GM21786 (cell line): Measurements from ENCODE around the gene PMEPA1.

Experiments used
- ATAC-seq: cut with Tn5 transposase; IDR thresholded peaks from one replicate; pipeline ENCODE4 v1.9.1; 2021; ENCODE audit not compliant: unreplicated experiment

Gene PMEPA1

DNA sequence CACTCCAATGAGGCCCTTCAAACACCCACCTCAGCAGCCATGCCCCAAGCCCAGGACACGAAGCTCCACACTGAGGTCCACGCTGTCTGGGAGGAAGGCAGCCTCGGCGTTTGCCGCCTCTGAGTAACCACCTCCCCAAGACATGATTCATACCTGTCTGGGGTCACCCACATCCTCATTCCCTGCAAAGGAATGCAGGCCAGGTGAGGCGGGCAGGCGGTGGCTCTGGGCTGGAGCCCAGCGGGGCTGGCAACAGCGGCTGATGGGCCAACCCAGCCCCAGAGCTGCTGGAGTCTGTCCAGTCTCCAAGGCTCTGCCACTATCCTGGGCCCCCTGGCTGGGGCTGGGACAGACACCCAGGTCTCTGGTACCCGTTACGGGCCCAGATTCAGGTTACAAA is 14.8 kb downstream of the PMEPA1 start:
- ATAC-seq: no peak

DNA sequence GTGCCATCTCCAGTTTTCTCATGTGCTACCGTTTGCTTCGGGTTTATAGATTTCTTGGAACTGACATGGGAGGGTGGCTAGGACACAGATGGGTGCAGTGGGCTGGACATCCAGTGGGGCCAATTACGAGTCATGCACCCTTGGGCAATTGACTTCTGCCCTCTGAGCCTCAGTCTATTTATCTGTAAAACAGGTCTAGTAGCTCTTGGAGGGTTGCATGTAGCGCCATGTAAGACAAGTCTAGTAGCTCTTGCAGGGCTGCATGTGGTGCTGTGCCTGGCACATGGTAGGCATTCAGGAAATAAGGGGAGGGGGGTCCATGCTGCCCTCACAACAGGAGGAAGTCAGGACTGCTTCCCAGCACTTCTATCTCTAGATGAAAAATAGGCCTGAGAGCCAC is 15.3 kb downstream of the PMEPA1 start:
- no peak for ATAC-seq

DNA sequence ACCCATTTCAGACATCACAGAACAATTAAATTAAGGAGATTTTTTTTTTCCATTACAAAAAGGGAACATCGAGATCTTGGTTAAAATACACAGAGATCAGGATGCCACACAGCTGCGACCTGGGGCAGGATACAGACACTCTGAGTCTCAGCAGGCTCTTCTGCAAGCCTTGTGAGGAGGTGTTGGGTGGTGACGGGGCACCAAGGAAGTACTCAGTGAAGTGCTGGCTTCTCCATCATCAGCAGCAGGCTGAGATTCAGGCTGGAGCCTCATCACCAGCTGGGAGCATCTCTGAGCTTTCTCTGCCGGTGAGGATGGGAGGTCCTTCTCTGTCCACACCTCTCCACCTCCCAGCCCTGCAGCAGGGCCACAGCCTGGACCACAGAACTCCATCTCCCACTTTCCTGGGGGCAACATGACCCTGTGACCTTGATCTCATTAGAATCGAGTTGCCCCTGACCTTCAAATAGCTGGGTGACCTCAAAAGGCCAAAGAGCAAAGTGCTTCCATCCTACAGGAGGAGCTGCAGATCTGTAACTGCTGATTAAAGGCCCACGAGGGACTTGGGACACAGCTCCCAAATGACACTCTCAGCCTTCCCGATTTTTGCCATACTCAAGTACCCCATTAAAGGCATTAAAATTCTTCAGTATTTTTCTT is 16.0 kb downstream of the PMEPA1 start:
- no peak for ATAC-seq

DNA sequence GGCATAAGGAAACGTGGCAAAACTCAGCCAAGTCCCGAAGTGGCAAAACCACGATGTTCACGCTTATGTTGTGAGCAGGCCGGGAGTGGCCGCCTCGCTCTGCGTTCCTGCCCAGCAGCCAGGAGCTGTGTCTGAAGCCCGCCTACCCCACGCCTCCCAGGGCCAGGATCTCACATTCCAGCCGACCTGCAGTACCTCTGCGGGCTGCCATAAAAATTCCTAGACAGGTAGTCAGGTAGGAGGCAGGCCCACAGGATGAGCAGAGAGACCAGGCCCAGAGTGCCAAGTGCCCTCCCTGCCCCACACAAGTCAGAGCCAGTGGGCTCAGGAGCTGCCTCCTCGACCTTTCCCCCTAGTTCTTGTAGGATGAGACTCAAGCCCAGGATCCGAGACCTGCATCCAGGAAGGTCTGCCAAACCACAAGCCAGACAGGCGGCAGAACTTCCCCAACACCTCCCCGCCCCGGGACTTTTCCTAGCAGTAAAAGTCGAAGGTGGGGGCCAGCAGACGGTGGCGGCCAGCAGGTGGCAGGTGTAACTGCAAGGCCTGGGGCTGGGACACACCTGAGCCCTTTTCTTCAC is 16.7 kb downstream of the PMEPA1 start:
- no peak for ATAC-seq

DNA sequence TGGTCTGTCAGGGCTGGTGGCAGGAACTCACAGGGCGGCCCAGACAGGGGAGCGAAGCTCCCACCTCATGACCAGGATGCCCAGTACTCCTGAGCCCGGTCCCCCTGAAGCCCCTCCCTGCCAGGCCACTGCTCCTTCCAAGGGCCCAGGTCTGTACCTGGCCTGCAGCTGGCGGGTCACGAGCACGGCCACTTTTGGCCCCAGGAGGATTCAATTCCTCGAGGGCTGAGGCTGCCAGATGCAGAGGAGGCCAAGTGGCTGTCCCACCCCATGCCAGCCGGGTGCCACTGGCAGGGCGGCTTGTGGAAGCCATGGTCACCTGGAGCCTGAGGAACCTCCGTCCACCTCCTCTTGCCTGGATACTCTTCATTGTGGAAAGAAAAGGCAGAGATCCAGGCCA is 17.4 kb downstream of the PMEPA1 start:
- no peak for ATAC-seq

DNA sequence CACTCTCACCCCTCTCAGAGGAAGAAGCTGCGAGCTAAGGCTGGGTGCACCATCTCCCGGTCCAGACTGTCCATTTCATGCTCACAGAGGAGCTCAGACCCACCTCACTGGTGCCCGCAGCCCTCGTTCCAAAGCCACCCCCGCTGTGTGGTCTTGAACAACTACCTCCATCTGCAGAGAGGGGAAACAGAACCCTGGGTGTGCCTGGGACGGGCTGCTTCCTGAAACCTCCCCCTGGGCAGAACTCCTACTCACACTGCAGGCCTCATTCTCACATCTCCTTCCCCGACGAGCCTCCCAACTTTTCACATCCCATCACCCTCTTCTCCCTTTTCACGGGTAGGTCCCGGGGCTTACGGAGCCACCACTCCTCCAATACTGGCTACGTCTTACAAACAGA is 18.1 kb downstream of the PMEPA1 start:
- ATAC-seq: no peak

DNA sequence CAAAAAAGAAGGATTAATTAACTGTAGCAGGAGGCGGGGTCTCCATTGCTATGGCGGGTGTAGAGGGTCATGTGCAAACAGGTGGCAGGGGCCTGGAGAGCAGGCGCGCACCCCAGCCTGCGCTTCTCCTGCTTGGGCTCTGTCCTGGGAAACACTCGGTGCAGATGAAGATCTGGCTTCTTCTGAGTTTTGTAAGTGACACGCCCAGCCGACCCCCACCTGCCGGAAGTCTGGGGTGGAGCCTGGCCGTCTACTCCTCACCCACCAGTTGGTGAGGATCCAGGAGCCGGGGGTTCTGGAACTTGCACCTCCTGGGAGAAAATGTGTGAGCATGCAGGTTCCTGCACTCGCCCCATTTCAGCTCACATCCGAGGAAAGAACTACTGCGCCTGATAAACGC is 19.3 kb downstream of the PMEPA1 start:
- no peak for ATAC-seq

DNA sequence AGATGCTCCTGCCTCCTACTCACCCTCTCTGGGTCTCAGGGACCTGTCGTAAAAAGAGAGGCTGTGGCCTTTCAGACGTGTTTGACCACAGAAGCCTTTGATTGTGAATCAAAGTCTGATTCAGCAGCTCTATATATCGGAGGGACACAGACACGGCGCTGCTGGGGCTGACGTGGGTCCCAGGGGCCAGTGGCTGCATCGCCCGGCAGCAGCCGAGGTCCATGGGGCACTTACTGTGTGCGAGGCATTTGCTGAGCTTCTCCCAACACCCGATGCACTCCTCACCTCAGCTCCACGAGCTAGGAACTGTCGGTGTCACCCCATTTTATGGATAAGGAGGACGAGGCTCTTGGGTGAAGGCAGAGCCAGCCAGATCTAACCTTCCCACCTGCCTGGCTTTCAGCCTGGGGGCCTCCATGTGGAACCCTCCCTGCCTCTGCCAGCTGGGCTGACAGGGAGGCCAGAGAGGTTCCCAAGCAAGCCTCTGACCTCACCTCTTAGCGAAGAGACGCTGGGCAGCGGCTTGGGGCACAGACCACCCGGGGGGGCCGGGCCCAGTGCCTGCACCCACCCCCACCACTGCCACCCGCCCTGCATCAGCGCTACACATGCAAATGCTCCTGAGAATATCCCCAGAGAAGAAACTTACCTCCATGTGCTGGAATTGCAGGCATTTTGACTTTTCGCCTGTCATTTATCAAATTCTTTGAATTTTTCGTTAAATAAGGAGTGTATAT is 19.9 kb downstream of the PMEPA1 start:
- no peak for ATAC-seq

DNA sequence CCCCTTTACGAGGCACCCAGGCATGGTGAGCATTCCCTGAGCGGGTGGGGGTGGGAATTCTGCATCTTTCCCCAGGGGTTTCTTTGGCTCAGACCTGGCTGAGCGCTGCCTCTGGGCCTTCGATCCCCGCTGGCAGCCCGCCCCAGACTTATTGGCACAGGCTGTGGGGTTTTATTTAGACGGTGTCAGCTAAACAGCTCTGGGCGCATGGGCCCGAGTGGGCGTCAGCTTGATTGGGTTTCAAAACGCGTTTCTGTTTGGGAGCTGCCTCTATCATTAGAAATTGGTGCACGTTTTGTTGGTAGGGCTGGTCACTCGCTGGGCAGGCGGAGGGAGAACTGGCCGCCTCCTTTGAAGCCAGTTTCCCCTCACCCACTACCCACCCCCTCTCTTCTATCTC is 21.0 kb downstream of the PMEPA1 start:
- ATAC-seq: no peak

DNA sequence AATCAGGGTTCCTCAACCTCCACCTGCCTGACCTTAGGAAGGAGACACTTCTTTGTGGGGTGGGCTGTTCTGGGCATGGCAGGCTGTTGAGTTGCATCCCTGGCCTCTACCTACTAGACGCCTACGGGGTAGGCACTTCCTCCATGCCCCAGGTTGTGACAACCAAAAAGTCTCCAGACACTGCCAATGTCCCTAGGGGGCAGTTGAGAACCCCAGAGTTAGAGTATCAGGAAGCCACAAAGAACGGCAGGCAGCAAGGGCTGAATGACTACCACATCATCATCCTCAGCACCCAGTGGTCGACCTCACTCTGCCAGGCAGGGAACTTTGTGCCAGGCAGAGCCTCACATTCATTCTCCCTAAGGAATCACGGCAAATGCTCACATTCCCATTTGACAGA is 21.5 kb downstream of the PMEPA1 start:
- ATAC-seq: no peak

DNA sequence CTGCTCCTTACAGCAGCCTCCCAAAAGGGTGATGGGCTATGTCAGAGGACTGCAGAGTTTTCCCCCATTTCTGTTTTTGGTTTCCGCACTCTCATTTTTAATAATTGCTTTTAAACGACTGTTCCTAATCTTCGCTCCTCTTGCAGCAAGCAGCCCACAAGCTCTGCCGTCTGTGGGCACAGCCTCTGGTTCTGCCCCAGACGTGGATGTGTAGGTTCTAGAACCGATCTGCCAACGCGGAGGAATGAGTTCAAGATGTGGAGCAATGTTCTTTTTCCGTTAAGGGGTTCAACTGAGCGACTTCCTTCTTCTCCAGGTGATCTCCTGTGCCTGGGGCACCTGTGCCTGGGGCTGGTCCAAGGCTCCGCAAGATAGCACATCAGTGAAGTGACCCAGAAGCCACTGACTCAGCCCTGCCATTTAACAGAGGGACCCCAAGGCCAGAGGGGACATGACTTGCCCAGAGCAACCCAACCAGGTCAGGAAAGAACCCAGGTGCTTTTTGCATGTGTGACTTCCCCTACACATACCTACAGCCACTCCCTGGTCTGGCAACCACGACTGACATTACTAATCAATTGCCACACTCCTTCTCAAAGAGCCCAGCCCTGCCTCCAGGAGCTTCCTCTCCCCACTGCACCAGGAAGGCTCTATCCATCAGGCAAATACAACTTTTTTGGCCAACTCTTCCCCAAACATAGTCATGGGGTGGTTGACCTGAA is 22.7 kb downstream of the PMEPA1 start:
- ATAC-seq: no peak

DNA sequence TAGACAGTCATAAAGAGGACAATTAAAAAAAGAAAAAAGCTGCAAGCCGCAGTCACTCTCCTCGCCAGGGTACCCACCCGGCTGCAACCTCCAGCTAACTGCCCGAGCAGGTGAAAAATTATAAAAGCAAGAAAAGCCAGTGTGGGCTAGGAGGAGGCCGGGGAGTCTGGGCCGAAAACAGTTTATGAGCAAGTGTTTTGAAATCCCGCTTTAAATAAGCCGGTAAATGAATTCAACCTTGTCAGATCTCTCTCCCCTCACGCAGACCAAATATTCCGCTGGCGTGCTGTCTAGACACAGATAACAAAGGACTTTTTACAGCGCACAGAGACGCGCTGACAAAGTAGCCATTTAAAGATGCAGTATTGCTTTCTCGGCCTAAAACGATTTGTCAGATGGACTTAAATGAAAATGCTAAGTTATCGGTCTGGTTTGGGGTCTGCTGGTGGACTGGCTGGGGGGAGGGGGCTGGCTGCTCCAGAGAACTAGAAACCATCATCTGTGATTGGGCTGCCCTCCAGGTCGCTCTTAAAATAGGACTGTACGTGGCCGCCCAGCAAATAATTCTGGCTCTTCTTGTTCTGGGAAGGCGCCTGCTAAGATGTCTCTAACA is 24.6 kb downstream of the PMEPA1 start:
- ATAC-seq: no peak

DNA sequence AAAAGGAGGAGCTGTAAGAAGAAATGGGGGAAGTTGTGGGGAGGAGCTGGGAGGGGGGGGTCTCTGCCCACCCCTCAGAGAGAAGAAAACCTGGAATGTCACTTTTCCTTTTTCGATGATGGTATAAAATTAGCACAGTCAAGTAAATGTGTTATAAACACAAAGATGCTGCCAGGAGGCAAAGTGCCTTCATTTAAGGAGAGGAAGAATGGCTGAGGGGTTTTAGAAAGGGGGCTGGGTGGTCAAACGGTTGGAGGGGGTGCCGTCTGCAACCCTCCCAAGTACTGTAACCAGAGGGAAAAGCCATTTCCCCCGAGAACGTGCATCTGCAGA is 25.0 kb downstream of the PMEPA1 start:
- ATAC-seq: no peak

DNA sequence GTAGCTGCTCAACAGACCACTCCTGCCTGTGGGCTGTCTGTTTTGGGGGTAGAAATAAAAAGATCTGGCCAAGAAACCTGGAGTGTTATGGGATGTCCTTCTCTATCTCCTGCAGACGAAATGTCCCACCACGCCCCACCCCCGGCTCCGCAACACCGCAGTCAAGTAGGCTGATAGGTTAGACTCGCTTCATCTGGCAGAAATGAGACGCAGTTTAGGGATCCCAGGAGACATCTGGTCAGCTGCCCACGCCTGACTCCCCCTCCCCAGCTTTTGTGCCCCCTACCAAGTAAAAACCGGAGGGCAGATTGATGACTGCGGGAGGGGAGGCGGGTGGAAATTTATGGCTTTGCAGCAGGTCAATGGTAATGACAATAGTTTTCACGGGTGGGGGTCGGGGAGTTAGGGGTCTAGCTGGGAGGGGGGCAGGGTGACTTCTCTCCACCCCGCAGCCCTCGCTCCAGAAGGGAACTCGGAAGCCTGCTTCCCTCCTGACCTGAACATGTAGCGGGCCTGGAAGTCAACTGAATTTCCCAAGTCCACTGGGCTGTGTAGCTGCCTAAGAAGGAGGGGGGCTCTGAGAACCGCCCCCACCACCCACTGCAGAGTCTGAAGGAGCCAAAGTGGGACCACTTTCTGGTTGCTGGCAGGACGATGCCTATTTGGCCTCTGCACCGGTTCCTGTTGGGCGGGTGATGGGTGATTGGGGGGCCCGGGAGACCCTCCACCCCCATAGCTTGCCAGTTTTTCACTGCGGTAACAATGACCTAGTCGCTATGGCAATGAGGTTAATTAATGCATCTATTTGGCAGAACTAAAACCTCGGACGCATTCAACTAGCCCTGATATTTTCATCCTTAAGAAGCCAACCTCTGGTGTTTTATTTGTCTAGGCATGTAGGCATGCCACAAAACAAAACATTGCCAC is 25.7 kb downstream of the PMEPA1 start:
- ATAC-seq: no peak

DNA sequence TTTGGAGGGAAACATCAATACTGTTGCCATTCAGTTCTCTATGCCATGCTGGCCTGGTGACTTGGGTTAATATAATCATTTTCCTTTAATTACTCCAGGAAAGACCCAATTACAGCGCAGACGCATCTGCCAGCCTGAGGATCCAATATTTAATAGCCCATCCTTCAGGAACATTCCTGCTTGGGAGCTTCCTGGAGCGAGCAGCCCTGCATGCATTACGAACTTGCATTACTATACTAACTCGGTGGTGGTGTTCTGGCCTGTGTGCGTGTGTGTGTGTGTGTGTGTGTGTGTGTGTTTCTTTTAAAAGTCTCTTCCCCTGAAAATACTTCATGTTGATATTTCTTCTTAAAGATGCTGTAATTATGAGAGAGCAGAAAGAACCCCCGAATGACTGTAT is 26.5 kb downstream of the PMEPA1 start:
- no peak for ATAC-seq

DNA sequence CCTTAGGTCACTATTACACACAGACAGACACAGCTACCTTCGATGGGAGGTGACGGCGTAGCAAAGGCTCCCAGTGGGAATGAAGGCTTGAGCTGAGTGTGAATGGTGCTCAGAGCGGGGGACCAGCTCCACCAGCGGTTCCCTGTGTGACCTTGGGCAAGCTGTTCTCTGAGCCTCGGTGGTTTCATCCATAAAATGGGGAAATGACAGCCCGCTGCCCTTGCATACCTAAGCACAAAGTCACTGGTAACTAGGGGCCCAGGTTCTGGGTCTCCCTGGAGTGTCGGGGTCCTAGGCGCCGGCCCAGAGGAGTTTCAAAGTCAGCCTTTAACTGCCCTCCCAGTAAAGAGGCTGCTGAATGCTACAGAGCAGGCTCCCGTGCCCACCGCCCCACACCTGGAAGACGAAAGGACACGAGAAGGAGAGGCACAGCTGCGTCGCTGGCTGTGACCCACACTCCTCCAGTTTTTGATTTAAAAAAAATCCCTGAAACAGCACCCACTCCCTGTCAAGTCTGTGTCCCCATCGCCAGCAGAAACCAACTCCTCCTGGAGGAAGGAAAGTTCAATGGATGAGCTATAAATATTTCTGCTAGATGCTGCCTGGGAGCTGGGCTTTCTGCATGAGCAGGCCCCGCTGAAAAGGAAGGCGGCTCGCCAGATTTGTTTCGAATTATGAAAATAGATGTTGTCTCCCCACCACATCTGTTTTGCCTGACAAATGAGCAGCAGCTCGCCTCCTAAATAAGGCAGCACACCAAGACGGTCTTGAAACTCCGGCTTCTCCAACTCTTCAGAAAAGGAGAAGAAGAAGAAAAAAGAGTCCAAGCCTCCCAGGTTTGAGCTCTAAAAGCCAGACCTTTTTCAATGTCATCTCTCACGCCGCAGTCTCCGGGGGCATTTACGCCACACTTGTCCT is 27.4 kb downstream of the PMEPA1 start:
- ATAC-seq: peak; percentile 26

DNA sequence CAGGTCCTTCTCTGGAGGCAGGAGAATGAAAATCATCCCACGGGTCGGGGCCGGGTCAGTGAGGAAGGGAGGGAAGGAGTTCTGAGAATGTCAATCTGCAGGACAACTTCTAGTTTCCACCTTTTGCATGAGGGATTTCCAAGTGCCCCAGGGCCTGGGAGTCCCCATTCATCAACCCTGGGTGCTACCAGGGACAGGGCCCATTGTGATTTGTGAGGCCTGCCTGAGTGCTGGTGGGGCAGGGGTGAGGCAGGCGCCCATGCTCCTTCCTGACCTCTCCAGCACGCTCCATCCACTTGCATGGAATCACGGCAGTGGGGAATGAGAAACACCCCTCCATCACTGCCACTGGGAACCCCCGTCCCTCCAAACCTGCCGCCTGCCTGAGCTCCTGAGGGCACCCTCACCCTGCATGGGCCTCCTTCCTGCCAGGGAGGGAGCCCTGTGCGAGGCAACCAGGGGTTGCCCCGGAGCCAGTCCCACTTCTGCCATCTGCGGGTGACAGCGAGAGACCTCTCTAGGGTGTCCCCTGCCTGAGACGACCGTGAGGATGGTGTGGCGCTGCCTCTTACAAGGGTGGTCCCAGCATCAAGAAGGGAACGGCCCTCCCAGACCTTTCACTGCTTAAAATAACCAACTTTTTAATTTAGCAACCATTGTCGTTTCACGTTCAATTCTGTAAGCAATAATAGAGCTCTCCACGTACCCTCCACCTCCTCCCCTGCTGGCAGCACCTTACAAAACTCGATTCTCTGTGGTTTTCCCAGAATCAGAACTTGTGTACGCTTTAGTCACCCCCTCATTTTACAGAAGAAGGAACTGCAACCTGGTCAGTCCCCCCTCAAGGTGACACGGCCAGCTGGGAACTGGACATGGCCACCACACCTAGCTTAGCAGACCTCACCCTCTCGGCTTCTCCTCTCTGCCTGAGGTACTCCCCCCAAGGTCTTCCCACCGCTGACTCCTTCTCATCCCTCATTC is 28.6 kb downstream of the PMEPA1 start:
- peak; percentile 28 for ATAC-seq

DNA sequence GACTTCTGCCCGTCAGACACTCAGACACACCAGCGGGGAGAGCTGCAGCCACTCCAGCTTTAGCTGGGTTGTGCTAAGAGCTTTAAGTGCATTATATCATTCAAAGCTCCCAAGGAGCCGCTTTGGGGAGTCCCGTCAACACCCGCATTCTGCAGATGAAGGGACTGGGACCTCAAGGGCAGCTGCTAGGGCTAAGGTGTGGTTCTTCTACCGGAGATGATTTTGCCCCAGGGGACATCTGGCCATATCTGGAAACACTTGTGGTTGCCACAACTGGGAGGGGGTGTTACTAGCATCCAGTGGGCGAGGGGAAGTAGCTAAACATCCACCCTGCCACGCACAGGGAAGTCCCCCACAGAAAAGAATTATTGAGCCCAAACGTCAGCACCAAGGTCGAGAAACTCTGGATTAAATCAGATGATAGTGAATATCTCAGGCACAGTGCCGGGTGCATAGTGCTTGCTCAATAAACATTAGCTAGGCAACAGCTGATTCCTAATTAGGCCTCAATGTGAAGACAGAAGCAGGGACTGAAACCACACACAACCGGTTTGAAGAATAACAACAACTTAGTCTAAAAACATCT is 29.6 kb downstream of the PMEPA1 start:
- ATAC-seq: peak; percentile 55
